ENCODE data around the gene MYO5B.

The MYO5B gene

GRCh38 chr18:50186385-50186784 lies 8.6 kb downstream of the MYO5B start:
- no peak for TF ChIP-seq CTCF (conservative IDR thresholded peaks at IDR 0.05)
- H3K27ac ChIP-seq: no peak overlapping the region

- no peak for TF ChIP-seq ZFX (IDR thresholded peaks at IDR 0.05)
Observed at GRCh38 chr18:50183556-50183955, 11.4 kb downstream of the MYO5B start.

GRCh38 chr18:50182511-50182910 lies 12.4 kb downstream of the MYO5B start:
- TF ChIP-seq CTCF (conservative IDR thresholded peaks at IDR 0.05): no peak
- TF ChIP-seq ZFX (IDR thresholded peaks at IDR 0.05): no peak
- no peak overlapping the region for H3K27ac ChIP-seq

More at GRCh38 chr18:50183556-50183955, 11.4 kb downstream of the MYO5B start:
- H3K27ac ChIP-seq: no peak overlapping the region

- no peak overlapping the region for H3K27ac ChIP-seq
- TF ChIP-seq ZFX (IDR thresholded peaks at IDR 0.05): no peak
- TF ChIP-seq CTCF (conservative IDR thresholded peaks at IDR 0.05): no peak
Observed at GRCh38 chr18:50181590-50181989, 13.4 kb downstream of the MYO5B start.

- TF ChIP-seq ZFX (IDR thresholded peaks at IDR 0.05) (no peak), CTCF (conservative IDR thresholded peaks at IDR 0.05) (no peak)
- no peak overlapping the region for H3K27ac ChIP-seq
Observed at GRCh38 chr18:50179465-50179864, 15.5 kb downstream of the MYO5B start.

- TF ChIP-seq CTCF (conservative IDR thresholded peaks at IDR 0.05) (no peak), ZFX (IDR thresholded peaks at IDR 0.05) (no peak)
- no peak overlapping the region for H3K27ac ChIP-seq
Observed at GRCh38 chr18:50177294-50177992, 17.5 kb downstream of the MYO5B start.

GRCh38 chr18:50172367-50172766 lies 22.6 kb downstream of the MYO5B start:
- H3K27ac ChIP-seq: no peak overlapping the region
- TF ChIP-seq CTCF (conservative IDR thresholded peaks at IDR 0.05): no peak
- no peak for TF ChIP-seq ZFX (IDR thresholded peaks at IDR 0.05)

GRCh38 chr18:50171406-50171805 lies 23.5 kb downstream of the MYO5B start:
- no peak for TF ChIP-seq CTCF (conservative IDR thresholded peaks at IDR 0.05)
- no peak for TF ChIP-seq ZFX (IDR thresholded peaks at IDR 0.05)
- no peak overlapping the region for H3K27ac ChIP-seq
